Uterus (tissue), 4 donors: ENCODE measurements around the gene SPRING1. TPM values are rescaled to one million over a fixed set of nuclear protein-coding genes. Genes with fewer than 3 reads are reported as not detected.

Experiments
- DNase-seq, 2 donors: peaks; one replicate each; pipeline ENCODE4 v3.0.0-alpha.2; 2019 to 2020
- H3K27ac ChIP-seq, 2 donors: fragments of 200-600 bp; sonication (generic); 1 replicate in 1 of 2; 2 replicates in 1 of 2; pipeline ENCODE4 v1.5.1; 2016 to 2018
- H3K27me3 ChIP-seq, 2 donors: fragments of 200-600 bp; sonication (generic); one replicate each; pipeline ENCODE4 v1.5.1; 2018 to 2019; ENCODE audit warnings: control low read depth in 1 of 2
- H3K36me3 ChIP-seq, 2 donors: fragments of 200-600 bp; sonication (generic); one replicate each; pipeline ENCODE4 v1.5.1; 2019; ENCODE audit warnings: control low read depth in 1 of 2
- H3K4me1 ChIP-seq, 2 donors: fragments of 200-600 bp; sonication (generic); one replicate each; pipeline ENCODE4 v1.5.1; 2018 to 2019; ENCODE audit warnings: control low read depth in 1 of 2
- H3K4me3 ChIP-seq, 2 donors: fragments of 200-600 bp; sonication (generic); 1 replicate in 1 of 2; 2 replicates in 1 of 2; pipeline ENCODE4 v1.5.1; 2018 to 2019; ENCODE audit warnings: mild to moderate bottlenecking in 1 of 2
- H3K9me3 ChIP-seq, 2 donors: fragments of 200-600 bp; sonication (generic); one replicate each; pipeline ENCODE4 v1.5.1; 2019; ENCODE audit warnings: control low read depth in 1 of 2
- POLR2A ChIP-seq, 2 donors: fragments of 450-650 bp; IDR thresholded peaks; one replicate each; pipeline ENCODE4 v1.6.1; 2016; ENCODE audit warnings: antibody characterized with exemption in 2 of 2, mild to moderate bottlenecking in 1 of 2, moderate library complexity in 1 of 2
- intact Hi-C: fragments of 100-400 bp; cut with DNase I; formaldehyde crosslinking; loops from one replicate; pipeline ENCODE4 v1.15.1; 2023; ENCODE audit warnings: low total_unique reads
- total RNA-seq, 4 donors: library from RNA; depleted of rRNA in 3 of 4; stranded (reverse); fragments of >200 nt in 3 of 4; gene quantifications; one replicate each; pipeline versions ENCODE4 v1.1.0 to v1.2.4, GENCODE V29; 2014 to 2023
- TF ChIP-seq, protein P1 (sequence below), 4 experiments: fragments of 200-600 bp in 2 of 4; fragments of 450-650 bp in 2 of 4; sonication (generic) in 2 of 4; IDR thresholded peaks; one replicate each; pipeline ENCODE4 v1.5.1; 2016 to 2019; ENCODE audit warnings: antibody characterized with exemption in 4 of 4, mild to moderate bottlenecking in 2 of 4, moderate library complexity in 1 of 4
- donor health status: DM: yes; HTN: yes; CAD: no.

The SPRING1 gene, protein sequence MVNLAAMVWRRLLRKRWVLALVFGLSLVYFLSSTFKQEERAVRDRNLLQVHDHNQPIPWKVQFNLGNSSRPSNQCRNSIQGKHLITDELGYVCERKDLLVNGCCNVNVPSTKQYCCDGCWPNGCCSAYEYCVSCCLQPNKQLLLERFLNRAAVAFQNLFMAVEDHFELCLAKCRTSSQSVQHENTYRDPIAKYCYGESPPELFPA
- total RNA-seq, result 10 to 100 TPM; 14.3 to 26.2 (median 20.2) TPM

GRCh38 chr12:116737774-116738657 is at the start of gene SPRING1, which contains the start of gene RNFT2:
TSS of gene SPRING1 (minus strand) at chr12:116738069. CDS start at chr12:116737900, 169 bp downstream.
TSS of gene RNFT2 (plus strand) at chr12:116738315. CDS start at chr12:116740498, 2,183 bp downstream.
- H3K4me1 ChIP-seq, result peaks cover 5 to 9% of the 10 kb centered on the region in 2 donors
- intact Hi-C loops, result no loop called here
- H3K36me3 ChIP-seq, result no peaks in the 10 kb centered on the region
- TF ChIP-seq, protein P1, sequence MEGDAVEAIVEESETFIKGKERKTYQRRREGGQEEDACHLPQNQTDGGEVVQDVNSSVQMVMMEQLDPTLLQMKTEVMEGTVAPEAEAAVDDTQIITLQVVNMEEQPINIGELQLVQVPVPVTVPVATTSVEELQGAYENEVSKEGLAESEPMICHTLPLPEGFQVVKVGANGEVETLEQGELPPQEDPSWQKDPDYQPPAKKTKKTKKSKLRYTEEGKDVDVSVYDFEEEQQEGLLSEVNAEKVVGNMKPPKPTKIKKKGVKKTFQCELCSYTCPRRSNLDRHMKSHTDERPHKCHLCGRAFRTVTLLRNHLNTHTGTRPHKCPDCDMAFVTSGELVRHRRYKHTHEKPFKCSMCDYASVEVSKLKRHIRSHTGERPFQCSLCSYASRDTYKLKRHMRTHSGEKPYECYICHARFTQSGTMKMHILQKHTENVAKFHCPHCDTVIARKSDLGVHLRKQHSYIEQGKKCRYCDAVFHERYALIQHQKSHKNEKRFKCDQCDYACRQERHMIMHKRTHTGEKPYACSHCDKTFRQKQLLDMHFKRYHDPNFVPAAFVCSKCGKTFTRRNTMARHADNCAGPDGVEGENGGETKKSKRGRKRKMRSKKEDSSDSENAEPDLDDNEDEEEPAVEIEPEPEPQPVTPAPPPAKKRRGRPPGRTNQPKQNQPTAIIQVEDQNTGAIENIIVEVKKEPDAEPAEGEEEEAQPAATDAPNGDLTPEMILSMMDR (IDR thresholded peaks at IDR 0.05), result peak in 3 of 4 experiments; percentile 7 to 42 (median 38)
- peak; percentile 88 to 97 for TF ChIP-seq POLR2A (IDR thresholded peaks at IDR 0.05)
- peak; percentile 99 for DNase-seq
- no peaks in the 10 kb centered on the region for H3K9me3 ChIP-seq
- H3K27ac ChIP-seq, result peak within 1 kb of the TSS; percentile 74 to 79
- no peaks in the 10 kb centered on the region for H3K27me3 ChIP-seq
- peak within 1 kb of the TSS; percentile 84 to 85 for H3K4me3 ChIP-seq

- no peaks in the 10 kb centered on the region for H3K27me3 ChIP-seq
- DNase-seq, result no peak
- intact Hi-C loops, result no loop called here
- H3K36me3 ChIP-seq, result no peaks in the 10 kb centered on the region
- no peak overlapping the region for H3K4me3 ChIP-seq
- H3K4me1 ChIP-seq, result no peaks in the 10 kb centered on the region
- TF ChIP-seq, protein P1 (IDR thresholded peaks at IDR 0.05), result no peak
- TF ChIP-seq POLR2A (IDR thresholded peaks at IDR 0.05), result no peak
- no peak overlapping the region for H3K27ac ChIP-seq
- no peaks in the 10 kb centered on the region for H3K9me3 ChIP-seq
Observed at GRCh38 chr12:116784238-116784612, 46.4 kb upstream of the SPRING1 start.

- TF ChIP-seq POLR2A (IDR thresholded peaks at IDR 0.05), result no peak
- TF ChIP-seq, protein P1 (IDR thresholded peaks at IDR 0.05), result no peak
- Histone ChIP-seq H3K4me3 (no peak overlapping the region), H3K4me1 (no peaks in the 10 kb centered on the region), H3K36me3 (no peaks in the 10 kb centered on the region), H3K27ac (no peak overlapping the region), H3K27me3 (no peaks in the 10 kb centered on the region), H3K9me3 (no peaks in the 10 kb centered on the region)
- intact Hi-C loops, result no loop called here
- DNase-seq, result no peak
Observed at GRCh38 chr12:116783525-116784237, 45.8 kb upstream of the SPRING1 start.

DNA sequence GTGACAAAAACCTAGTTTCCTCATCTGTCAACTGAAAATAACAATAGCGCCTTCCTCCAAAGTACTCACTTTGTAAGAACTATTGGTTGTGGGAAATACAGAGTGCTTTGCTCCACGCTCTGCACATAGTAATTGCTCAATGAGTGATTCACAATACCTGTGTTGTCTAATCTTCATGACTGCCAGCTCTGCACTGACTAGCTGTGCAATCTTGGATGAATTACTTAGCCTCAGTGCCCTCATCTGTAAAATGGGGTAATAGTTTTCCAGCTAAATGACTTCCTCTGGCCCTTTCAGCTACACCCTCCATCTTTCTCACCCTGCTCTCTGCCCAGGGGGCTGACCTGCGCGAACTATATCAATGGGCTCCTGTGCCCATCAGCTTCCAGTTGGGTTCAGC is 43.1 kb upstream of the SPRING1 start:
- H3K4me1 ChIP-seq, result no peaks in the 10 kb centered on the region
- H3K4me3 ChIP-seq, result no peak overlapping the region
- no peak for TF ChIP-seq POLR2A (IDR thresholded peaks at IDR 0.05)
- TF ChIP-seq, protein P1 (IDR thresholded peaks at IDR 0.05), result no peak
- no peaks in the 10 kb centered on the region for H3K36me3 ChIP-seq
- no peaks in the 10 kb centered on the region for H3K27me3 ChIP-seq
- H3K27ac ChIP-seq, result no peak overlapping the region
- DNase-seq, result no peak
- H3K9me3 ChIP-seq, result no peaks in the 10 kb centered on the region
- intact Hi-C loops, result no loop called here
